Measurements from ENCODE around the gene PLEKHH2.
"Not testable (repeated sequence)": the region's sequence is repeated elsewhere in the genome, so short reads cannot be mapped to it uniquely, and the experiment has no call there.

DNA sequence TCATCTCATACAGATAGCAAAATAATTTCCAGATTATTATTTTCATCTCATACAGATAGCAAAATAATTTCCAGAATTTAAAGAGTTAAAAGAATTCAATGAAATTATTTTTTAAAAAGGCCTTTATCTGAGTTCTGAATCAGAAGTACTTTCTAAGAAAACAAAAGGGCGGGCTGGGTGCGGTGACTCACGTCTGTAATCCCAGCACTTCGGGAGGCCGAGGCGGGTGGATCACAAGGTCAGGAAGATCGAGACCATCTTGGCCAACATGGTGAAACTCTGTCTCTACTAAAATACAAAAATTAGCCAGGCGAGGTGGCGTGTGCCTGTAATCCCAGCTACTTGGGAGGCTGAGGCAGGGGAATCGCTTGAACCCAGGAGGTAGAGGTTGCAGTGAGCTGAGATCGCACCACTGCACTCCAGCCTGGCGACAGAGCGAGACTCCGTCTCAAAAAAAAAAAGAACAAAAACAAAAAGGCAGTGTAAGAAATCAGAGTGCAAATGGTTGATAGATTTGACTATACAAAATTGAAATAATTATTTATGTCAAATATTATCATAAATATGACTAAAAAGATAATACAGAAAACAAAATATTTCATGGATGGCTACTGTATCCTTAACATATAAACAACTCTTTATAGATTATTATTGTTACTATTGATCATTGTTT, 90.0 kb downstream of the PLEKHH2 start:
- TF ChIP-seq, protein P1, sequence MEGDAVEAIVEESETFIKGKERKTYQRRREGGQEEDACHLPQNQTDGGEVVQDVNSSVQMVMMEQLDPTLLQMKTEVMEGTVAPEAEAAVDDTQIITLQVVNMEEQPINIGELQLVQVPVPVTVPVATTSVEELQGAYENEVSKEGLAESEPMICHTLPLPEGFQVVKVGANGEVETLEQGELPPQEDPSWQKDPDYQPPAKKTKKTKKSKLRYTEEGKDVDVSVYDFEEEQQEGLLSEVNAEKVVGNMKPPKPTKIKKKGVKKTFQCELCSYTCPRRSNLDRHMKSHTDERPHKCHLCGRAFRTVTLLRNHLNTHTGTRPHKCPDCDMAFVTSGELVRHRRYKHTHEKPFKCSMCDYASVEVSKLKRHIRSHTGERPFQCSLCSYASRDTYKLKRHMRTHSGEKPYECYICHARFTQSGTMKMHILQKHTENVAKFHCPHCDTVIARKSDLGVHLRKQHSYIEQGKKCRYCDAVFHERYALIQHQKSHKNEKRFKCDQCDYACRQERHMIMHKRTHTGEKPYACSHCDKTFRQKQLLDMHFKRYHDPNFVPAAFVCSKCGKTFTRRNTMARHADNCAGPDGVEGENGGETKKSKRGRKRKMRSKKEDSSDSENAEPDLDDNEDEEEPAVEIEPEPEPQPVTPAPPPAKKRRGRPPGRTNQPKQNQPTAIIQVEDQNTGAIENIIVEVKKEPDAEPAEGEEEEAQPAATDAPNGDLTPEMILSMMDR (IDR thresholded peaks at IDR 0.05; ENCODE audit: insufficient read depth, low read length): not testable (repeated sequence)
- TF ChIP-seq POLR2AphosphoS5, GABPA (IDR thresholded peaks at IDR 0.05; ENCODE audit: low read depth): not testable (repeated sequence)
- TF ChIP-seq, protein P2, sequence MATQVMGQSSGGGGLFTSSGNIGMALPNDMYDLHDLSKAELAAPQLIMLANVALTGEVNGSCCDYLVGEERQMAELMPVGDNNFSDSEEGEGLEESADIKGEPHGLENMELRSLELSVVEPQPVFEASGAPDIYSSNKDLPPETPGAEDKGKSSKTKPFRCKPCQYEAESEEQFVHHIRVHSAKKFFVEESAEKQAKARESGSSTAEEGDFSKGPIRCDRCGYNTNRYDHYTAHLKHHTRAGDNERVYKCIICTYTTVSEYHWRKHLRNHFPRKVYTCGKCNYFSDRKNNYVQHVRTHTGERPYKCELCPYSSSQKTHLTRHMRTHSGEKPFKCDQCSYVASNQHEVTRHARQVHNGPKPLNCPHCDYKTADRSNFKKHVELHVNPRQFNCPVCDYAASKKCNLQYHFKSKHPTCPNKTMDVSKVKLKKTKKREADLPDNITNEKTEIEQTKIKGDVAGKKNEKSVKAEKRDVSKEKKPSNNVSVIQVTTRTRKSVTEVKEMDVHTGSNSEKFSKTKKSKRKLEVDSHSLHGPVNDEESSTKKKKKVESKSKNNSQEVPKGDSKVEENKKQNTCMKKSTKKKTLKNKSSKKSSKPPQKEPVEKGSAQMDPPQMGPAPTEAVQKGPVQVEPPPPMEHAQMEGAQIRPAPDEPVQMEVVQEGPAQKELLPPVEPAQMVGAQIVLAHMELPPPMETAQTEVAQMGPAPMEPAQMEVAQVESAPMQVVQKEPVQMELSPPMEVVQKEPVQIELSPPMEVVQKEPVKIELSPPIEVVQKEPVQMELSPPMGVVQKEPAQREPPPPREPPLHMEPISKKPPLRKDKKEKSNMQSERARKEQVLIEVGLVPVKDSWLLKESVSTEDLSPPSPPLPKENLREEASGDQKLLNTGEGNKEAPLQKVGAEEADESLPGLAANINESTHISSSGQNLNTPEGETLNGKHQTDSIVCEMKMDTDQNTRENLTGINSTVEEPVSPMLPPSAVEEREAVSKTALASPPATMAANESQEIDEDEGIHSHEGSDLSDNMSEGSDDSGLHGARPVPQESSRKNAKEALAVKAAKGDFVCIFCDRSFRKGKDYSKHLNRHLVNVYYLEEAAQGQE (IDR thresholded peaks at IDR 0.05; ENCODE audit: insufficient replicate concordance, low read depth): not testable (repeated sequence)

Data from HL-60 (cell line).